AG10803 (cell line): ENCODE results near the gene PRR30.
A peak's percentile ranks its signal among the peaks of the same experiment; 100 is the strongest.

ENCODE experiments used
- DNase-seq: peaks from one replicate; pipeline ENCODE4 v3.0.0; 2010; ENCODE audit warnings: low read depth
- H3K4me3 ChIP-seq: 2 replicates; pipeline ENCODE4 v1.5.1; 2011; ENCODE audit warnings: mild to moderate bottlenecking, low read length, control low read depth
- TF ChIP-seq, protein P1 (sequence below): conservative IDR thresholded peaks from 2 replicates; pipeline ENCODE4 v1.5.1; 2011; ENCODE audit warnings: mild to moderate bottlenecking, low read length, control low read depth, inconsistent platforms

Gene PRR30

DNA sequence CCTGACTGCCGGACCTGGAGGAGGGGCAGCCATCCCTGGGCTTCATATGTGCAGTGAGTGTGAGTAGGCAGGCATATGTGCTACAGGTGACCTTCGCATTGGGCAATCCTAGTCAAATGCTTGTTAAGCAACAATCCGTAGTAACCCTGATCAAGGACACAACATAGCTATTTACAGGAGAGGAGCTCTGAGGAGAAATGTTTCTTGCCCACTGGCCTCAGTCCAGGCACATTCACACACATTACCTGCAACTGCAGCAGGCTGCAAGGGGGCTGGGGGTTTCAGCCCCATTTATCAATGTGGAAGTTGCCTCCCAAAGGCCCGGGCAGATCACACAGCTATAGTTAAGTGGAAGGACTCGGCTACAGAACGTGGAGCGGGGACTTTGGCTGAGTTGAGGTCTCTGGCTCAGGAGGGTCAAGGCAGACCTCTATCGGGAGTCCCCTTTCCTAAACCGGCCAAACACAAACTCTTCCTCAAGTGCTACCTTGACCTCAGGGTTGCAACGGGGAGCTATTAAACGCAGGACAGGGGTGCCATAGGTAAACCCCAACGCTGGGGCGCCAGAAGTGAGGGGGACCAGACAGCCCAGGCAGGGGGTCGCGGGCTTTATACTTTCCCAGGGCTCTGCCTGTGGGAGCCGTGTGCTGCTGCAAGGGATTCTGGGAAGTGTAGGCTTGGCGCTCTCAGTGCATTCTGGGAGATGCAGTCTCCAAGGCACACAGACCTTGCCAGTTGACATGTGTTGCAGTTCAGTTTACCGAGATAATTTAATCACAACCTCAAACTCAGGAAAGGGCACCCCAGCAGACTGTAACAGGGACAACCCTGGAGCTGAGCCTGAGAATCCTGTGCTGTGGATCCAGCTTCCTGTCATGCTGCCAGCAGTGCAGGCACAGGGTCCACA, 43.2 kb downstream of the PRR30 start:
- peak; percentile 57 for DNase-seq
- H3K4me3 ChIP-seq = peak overlapping the region; percentile 22
- TF ChIP-seq, protein P1, sequence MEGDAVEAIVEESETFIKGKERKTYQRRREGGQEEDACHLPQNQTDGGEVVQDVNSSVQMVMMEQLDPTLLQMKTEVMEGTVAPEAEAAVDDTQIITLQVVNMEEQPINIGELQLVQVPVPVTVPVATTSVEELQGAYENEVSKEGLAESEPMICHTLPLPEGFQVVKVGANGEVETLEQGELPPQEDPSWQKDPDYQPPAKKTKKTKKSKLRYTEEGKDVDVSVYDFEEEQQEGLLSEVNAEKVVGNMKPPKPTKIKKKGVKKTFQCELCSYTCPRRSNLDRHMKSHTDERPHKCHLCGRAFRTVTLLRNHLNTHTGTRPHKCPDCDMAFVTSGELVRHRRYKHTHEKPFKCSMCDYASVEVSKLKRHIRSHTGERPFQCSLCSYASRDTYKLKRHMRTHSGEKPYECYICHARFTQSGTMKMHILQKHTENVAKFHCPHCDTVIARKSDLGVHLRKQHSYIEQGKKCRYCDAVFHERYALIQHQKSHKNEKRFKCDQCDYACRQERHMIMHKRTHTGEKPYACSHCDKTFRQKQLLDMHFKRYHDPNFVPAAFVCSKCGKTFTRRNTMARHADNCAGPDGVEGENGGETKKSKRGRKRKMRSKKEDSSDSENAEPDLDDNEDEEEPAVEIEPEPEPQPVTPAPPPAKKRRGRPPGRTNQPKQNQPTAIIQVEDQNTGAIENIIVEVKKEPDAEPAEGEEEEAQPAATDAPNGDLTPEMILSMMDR = no peak

DNA sequence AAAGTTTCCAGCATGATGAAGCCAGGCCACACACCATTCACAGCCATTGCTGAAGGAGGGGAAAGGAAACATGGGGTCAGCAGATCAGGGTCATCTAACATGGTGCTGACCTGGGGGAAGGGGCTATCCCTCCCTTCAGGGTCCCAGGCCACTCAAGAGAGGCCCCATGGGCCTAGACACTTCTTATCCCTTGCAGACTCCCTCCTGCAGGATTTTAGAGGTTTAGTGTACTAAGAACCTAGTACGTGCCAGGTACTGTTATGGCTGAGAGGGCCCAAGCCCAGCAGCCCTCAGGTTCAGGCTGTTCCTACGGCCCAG, 43.8 kb downstream of the PRR30 start:
- TF ChIP-seq, protein P1 = no peak
- no peak overlapping the region for H3K4me3 ChIP-seq
- DNase-seq = no peak

DNA sequence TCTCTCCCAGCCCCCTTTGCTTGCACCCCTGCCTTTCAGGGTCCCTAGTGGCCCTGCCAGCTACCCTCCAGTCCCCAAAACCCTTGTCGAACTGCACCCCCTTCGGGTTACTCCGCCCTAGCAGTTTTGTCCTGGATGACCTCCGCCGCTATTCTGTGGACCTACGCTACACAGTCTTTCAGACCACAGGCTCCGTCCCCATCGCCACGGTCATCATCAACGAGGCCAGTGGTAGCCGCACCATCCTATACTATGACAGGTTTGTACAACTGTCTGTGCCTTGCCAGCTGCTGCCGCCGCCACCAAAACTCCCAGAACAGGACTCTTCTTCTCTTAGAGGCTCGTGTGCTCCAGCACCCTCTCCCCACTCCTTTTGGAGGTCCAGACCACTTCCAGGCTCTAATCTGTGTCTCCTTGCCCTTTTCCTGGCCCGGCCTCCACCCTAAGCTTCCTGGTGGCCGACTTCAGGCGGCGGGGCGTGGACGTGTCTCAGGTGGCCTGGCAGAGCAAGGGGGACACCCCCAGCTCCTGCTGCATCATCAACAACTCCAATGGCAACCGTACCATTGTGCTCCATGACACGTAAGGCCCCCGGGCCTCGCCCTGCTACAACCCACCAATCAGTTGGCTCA, 44.7 kb downstream of the PRR30 start:
- TF ChIP-seq, protein P1 = no peak

DNA sequence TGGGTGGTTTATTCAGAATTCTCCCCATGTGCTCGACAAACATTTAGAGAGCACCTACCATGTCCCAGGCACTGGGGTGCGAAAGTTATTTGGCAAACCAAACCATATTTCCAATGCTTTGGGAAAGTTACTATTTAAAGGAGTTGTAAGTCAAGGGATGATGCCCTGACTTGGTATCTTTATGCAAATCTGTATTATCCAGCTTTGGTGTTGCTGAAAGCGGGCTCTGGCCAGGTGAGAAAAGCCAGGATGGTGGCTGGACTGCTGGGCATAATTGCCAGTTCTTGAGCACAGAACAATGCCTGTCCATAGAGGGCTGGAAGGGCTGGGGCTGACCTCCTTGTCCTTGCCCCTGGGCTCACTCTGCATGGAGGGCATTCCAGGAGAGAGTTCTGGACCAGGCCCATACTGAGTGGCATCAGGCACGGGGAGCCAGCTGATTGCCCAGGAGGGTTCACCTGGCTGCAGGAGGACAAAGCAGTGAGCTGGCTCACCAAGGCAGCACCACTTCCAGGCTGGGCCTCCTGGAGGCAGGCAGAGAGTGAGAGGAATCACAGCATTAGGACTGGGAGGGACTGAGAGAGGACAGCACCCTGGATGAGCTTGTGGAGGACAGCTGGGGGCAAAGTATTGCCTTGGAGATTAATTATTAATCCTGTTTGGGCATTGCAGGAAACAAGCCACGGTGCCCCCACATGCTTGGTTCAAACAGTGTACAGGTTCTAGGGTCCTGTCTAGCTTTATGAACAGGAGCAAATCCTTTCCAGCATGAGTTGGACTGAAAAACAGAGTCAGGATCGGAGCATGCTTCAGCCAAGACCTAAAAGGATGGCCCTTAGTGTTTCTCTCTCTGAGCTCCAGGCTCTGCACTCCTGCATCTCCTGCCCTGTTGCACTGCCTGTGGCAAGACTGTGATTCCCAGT, 45.5 kb downstream of the PRR30 start:
- TF ChIP-seq, protein P1 = no peak
- H3K4me3 ChIP-seq = no peak overlapping the region
- DNase-seq = no peak

More for the DNA sequence above, 44.7 kb downstream of the PRR30 start:
- H3K4me3 ChIP-seq = no peak overlapping the region
- no peak for DNase-seq

DNA sequence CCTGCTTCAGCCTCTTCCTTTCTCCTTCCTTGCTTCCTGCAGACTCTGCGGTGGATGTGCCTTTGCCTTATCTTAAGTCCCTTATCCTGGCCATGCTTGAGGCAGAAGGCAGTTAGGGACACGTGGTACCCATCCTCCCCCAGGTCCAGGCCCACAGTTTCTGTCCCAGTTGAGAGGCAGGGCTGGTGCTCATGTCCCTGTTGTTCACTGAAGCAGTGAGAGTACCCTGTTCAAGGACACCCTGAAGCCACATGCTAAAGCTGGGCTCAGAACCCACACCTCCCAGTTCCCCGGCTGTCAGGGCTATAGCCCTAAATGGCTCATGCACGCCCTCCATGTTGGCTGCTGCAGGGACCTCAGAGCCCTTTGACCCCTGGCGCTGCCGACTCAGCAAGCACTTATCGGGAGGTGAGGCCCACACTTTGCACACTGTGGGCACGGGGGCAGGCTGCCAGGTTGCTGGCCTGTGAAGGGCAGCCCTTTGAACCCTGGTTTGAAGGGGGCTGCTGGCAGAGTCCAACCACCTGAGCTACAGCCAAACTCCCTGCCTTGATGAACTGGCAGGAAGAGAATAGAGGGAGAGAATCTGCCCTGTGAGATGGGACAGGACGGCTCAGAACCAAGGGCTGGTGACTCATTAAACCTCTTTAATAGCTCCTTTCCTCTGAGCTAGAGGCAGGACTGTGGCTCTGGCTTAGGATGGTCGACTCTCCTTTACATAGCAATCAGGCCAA, 46.3 kb downstream of the PRR30 start:
- no peak overlapping the region for H3K4me3 ChIP-seq
- no peak for DNase-seq
- TF ChIP-seq, protein P1 = no peak
